Activated CD8-positive, alpha-beta memory T cell treated with anti-CD3 and anti-CD28 coated beads, Interleukin-2, amount 50 U/mL, for 24 hours (primary cell): ENCODE results near the gene ACTG1.

Source experiments
- DNase-seq: peaks from one replicate; pipeline ENCODE4 v3.0.0-alpha.2; 2020; ENCODE audit errors: extremely low read depth

The ACTG1 gene

DNA sequence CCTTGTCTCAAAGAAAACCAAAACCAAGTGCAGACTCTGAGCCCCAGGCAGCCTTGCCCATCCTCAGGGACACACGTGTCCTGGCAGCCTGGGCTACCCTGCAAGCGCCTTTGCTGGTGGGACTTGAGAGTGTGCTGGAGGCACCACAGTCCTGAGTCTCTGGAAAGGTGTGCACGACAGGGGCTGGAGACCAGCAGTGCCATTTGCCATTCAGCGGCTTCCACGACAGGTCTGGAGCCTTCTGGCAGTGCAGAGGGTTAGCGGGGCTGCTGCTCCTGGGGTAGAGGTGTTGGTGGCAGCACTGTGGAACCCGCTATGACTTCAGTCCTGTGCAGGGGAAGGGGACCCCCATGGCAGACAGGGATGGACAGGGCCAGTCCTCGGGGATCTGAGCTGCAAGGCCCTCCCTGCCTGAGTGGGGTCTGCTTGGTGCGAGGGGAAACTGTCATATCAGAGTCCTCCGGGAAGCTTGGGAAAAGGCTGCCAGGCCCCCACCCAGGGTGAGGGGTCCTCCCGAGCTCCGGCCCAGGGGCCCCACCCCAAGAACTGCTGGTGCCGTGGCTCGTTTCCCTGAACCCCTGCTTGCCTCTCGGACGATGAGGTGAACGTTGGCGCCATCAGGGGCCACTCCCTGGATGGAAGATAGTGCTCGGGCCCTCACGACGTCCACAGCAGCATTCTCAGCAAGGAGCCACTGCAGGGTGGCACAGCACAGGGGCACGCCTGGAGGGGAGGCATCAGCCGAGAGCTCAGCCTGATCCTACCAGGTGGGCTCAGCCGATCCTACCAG, 32.8 kb upstream of the ACTG1 start:
- DNase-seq, result no peak

- no peak for DNase-seq
Observed at GRCh38 chr17:81544281-81544974, 31.8 kb upstream of the ACTG1 start.

GRCh38 chr17:81543756-81544155, 31.2 kb upstream of the ACTG1 start:
- no peak for DNase-seq

DNA sequence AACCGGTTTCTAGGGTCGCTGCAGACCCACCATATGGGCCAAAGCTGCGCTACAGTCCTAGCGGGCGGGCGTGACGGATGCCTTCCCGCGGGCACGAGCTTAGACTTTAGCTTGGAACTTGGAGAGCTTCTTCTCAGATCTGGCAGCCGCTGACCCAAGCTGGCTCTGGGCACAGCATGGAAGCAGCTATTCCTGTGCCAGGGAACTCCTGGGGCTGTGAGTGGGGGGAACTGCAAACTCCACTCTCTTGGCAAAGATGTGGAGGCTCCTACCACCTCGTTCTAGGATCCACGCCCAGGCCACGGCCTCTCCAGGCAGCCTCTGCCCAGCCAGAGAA, 30.7 kb upstream of the ACTG1 start:
- DNase-seq, result no peak

DNA sequence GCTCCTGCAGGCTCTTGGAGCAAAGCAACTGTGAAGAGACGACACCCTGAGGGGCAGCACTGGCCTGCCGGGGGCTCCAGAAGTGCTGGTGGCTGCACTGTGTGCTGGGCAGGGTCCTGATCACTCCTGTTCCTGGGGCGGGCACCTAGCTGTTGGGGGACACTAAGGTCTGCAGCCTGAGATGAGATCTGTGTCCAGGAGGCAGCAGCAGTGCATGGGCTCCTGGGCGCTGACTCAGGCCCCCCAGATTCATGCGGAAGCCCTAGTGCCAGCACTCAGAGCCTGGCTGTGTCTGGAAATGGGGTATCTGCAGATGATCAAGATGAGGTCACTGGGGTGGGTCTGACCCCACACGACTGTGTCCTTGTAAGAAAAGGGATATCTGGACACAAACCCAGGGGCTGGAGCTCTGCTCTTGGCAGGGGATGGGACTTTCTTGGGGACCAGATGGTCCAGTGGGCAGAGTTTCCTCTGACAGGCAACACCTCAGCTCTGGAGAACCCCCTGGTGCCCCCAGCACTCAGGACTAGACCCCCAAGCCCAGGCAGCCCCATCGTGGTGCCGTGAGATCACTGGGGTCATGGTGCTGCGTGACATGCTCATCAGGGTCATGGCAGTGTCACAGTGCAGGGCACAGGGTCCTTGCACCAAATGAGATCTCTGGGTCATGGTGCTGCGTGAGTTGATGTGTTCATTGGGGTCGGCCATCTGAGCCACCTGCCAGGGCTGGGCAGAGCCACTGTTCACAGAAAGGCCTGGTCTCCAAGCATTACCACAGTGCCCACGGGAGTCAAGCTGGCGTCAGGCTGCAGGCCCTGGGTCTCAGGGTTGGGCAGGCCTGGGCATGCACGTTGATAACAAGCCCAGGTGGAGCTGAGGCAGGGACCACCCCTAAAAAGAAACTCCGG, 30.1 kb upstream of the ACTG1 start:
- no peak for DNase-seq

- no peak for DNase-seq
Observed at GRCh38 chr17:81541123-81541522, 28.5 kb upstream of the ACTG1 start.

DNA sequence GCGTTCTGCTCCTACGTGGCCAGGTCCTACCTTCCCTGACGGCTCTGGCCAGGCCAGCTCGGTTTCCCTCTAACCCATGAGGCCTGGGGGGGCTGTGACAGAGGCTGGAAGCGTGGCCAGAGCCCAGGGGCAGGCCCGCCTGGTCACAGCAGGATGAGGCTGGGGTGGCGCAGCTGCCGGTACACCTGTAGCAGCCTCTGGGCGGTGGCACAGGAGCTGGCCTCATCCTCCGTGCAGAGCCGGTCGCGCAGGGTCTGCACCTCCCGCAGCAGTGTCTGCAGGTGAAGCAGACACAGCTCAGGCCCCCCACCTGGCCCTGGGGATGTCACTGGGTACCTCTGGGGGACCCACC, 28.1 kb upstream of the ACTG1 start:
- no peak for DNase-seq

GRCh38 chr17:81539961-81540675, 27.5 kb upstream of the ACTG1 start:
- DNase-seq, result no peak

DNA sequence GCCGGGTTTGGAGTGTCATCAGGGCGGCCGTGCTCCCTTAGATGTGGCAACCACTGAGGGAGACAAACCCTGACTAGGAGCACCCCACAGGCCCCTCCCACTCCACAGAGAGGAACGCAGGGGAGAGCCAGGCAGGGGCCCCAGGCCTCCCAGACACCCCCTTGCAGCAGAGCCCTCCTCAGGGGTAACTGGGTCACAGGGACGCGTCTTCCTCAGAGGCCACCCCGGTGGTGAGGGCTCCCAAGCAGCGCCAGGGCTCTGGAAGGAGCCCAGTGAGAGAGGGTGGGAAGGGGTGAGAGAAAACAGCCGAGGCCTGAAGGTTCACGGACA, 26.9 kb upstream of the ACTG1 start:
- DNase-seq, result no peak

GRCh38 chr17:81538651-81539570, 26.3 kb upstream of the ACTG1 start:
- DNase-seq, result no peak

DNA sequence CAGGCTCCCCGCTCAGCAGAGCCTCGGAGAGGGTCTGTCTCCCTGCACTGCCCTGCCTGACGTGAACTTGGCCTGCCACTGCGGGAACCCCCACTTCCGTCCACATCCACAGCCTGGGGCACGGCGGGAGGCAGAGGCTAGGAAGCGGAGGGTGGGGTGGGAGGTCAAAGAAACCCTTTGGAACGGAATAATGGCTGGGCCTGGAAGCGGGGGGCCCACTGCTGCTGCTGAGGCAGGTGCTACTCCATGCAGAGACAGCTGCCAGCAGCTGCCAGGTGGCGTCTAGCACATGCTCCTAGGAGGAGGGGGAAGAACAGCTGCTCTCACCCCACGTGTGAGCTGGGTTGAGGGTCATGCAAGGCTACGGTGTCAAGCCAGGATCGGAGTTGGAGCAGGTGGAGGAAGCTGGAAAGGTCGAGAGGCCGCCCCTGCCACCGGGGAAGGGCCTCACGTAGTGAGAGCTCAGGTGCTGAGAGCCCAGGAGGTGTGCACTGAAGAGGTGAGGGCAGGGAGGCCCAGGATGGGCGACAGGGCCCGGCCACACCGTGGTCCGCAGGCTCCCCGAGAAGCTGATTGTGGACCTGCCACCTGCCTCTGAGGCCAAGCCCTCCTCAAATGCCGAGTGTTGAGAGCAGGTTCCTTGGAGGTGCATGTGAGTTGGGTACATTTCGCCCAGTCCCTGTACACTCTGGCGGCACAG, 25.4 kb upstream of the ACTG1 start:
- no peak for DNase-seq

DNA sequence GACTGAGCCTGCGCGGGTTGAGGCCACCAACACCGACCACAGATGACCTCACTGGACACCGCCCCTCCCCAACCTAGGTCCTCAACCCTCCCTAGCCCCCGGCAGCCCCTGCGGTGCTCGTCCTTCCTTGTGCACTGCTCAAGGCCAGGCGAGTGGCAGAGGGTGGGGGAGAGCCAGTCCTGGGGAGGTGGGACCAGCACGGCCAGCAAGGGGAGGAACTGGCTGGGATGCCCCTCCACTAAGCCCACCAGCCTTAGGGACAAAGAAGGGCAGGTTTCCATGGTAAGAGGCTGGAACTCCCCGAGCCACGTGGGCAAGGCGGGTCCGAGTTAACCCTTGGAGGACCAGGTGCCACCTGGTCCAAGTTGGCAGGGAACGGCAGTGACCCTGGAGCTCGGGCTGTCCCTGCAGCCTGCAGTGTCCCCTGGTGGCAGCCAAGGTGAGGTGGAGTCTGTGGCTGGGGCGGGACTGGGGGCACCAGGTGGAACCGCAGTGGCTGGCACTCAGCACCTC, 24.8 kb upstream of the ACTG1 start:
- DNase-seq, result no peak

DNA sequence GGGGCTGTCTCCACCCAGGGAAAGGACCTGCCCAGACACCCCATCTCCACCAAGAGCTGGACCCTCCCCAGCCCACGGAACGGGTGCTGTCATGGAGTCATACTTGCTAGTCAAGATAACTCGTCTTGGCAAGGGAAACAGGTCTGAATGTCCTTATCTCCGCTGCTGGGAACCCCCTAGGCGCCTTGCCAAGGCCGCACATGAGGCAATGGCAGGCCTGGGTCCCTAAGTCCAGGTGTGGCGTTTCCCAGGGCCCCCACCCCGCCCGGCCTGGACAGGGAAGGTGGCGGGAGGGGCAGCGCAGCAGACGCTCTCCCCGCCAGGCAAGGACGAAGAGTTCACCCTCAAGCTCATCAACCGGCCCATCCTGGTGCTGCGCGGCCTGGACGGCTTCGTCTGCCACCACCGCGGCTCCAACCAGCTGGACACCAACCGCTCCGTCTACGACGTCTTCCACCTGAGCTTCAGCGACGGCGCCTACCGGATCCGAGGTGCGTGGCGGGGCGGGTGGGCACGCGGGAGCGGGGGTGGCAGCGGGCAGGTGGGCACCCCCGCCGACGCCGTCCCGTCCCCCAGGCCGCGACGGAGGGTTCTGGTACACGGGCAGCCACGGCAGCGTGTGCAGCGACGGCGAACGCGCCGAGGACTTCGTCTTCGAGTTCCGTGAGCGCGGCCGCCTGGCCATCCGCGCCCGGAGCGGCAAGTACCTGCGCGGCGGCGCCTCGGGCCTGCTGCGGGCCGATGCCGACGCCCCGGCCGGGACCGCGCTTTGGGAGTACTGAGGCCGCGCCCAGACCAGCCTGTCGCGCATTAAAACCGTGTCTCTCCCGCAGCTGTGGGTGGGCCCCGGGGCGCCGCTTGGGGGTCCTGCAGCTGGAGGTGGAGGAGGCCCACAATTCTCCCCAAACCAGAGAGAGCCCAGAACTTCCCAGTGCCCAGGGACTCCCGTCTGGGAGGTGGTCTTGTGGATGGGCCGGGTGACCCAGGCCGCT, 24.0 kb upstream of the ACTG1 start:
- DNase-seq, result no peak

DNA sequence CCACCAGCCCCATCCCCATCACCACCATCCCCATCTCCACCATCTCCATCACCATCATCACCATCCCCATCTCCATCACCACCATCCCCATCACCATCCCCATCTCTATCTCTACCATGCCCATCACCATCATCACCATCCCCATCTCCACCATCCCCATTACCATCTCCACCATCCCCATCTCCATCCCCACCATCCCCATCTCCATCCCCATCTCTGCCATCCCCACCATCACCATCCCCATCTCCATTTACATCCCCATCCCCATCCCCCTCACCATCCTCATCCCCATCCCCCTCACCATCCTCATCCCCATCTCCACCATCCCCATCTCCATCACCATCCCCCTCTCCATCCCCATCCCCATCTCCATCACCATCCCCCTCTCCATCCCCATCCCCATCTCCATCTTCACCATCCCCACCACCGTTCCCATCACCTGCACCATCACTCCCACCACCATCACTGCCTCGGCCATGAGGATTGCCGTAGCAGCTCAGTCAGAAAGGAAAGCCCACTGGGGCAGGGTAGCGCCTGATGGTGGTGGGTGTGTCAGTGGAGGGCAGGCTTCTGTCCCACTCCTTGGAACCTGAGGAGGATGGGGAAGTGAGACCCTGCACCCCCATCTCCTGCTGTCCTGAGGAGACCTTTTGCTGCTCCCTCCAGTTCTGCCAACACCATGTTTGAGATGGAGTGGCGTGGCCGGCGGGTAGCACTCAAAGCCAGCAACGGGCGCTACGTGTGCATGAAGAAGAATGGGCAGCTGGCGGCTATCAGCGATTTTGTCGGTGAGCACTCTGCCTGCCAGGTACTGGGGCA, 23.1 kb upstream of the ACTG1 start:
- no peak for DNase-seq

DNA sequence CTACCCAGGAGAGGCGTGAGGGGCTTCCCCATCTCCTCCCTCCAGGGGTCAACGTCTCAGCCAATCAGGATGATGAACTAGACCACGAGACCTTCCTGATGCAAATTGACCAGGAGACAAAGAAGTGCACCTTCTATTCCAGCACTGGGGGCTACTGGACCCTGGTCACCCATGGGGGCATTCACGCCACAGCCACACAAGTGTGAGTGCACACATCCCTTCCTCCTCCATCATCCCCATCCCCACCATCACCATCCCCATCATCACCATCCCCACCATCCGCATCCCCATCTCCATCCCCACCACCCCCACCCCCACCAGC, 22.4 kb upstream of the ACTG1 start:
- DNase-seq, result no peak

DNA sequence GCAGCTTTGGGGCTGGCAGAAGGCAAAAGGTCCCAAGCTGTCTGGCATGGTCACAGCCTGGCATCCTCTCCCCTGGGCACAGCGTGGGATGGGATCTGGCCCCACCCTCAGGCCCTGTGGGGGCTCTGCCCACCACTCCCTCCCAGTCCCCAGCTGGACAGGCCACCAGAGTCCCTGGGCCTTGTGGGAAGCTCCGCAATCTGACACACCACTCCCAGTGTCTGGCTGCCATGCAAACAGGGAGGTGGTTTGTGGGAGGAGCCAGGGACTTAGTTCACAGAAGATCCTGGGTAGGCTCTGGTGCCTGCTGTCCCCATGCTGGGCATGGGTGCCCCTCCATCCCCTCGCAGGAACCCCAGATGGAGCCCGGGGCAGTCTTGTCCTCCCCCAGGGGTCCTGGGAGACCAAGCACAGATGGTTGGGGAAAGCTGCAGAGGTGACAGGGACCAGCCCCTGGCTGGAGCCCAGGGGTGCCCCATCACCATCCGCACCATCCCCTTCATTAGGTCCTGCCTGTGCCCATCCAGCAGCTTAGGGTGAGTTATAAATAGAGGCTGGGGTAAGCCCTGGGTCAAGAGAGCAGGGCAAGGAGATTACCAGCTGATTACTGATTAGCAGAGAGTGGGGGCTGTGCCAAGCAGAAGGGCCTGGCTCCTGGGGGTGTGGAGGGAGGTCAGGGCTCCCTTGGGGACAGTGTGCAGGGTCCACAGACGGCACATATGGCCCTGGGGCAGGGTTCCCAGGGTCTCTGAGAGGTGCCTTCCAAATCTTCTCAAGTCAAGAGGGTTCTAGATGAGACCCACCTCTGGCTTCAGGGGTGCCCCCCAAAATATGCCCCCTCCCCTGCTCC, 21.8 kb upstream of the ACTG1 start:
- DNase-seq, result no peak
